Epithelial cell of proximal tubule (primary cell): ENCODE results near the gene RAB2B. TPM values are rescaled to one million over a fixed set of nuclear protein-coding genes. Genes with fewer than 3 reads are reported as not detected.
A peak's percentile ranks its signal among the peaks of the same experiment; 100 is the strongest.

Experiments
- DNase-seq: peaks from one replicate; pipeline ENCODE4 v3.0.0-alpha.2; 2011; ENCODE audit warnings: low read depth
- H3K4me3 ChIP-seq: 2 replicates; pipeline ENCODE4 v1.5.1; 2011; ENCODE audit warnings: low read depth, mild to moderate bottlenecking, low read length
- total RNA-seq: library from RNA; depleted of rRNA; stranded (reverse); fragments of >200 nt; gene quantifications from 2 replicates; pipeline ENCODE4 v1.2.3, GENCODE V29; 2015
- TF ChIP-seq, protein P1 (sequence below): conservative IDR thresholded peaks from 2 replicates; pipeline ENCODE4 v1.5.1; 2012; ENCODE audit warnings: low read depth, mild to moderate bottlenecking, low read length

The RAB2B gene
- total RNA-seq, 1 donor from 2014 or later = 11.7 TPM

DNA sequence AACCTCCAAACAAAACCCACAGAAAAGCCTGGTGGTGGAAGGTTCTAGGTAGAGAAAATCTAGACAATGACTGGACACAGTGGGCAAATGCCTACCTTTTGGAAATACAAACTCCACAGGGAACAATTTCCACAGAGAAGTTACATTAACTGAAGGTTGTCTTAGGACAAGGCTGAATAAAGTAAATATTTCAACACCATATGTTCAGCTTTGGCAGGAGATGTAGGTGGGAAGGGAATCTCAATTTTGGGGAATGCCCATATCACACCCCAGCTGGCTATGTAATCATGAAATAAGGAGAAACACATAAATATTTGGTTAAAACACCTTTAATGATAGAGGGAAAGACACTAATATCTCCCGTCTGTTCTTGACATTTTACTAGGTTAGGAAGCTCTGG is 44.0 kb upstream of the RAB2B start:
- DNase-seq = no peak
- TF ChIP-seq, protein P1, sequence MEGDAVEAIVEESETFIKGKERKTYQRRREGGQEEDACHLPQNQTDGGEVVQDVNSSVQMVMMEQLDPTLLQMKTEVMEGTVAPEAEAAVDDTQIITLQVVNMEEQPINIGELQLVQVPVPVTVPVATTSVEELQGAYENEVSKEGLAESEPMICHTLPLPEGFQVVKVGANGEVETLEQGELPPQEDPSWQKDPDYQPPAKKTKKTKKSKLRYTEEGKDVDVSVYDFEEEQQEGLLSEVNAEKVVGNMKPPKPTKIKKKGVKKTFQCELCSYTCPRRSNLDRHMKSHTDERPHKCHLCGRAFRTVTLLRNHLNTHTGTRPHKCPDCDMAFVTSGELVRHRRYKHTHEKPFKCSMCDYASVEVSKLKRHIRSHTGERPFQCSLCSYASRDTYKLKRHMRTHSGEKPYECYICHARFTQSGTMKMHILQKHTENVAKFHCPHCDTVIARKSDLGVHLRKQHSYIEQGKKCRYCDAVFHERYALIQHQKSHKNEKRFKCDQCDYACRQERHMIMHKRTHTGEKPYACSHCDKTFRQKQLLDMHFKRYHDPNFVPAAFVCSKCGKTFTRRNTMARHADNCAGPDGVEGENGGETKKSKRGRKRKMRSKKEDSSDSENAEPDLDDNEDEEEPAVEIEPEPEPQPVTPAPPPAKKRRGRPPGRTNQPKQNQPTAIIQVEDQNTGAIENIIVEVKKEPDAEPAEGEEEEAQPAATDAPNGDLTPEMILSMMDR = no peak
- no peak overlapping the region for H3K4me3 ChIP-seq

DNA sequence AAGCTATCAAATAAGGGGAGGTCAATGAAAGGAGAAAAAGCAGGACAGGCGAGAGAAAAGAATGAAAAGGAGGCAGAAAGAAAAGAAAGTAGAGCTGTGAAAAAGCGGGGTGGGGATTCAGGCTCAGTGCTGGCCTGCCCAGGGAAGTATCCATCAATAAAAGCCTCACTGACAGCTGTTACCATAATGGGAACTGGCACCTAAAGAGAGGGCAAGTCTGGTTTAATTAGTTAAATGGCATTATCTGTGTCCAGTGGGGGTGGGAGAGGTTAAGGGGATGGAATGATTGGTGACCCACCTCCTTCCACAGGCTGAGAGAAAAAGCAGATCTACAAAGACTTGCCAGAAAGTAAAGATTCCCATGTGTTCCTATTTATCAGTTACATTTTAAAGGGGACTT is 42.0 kb upstream of the RAB2B start:
- TF ChIP-seq, protein P1 = no peak
- no peak overlapping the region for H3K4me3 ChIP-seq
- no peak for DNase-seq

DNA sequence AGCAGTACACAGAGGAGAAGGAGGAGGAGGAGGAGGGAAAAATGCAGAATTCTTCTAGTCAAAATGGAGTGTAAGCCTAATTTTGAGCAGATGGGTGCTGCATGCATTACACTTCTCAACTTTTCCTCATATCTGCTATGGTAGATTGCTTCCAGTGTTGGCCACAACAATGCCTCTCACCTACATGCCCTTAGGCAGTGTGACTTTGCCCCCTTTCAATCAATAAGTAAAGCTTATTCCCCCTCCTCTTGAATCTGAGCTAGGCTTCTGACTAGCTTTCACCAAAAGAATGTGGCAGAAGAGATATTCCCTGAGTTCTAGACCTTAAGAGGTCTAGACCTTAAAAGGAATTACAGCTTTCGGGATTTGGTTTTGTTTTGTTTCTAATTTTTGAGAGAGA is 37.6 kb upstream of the RAB2B start:
- TF ChIP-seq, protein P1 = no peak
- DNase-seq = no peak
- no peak overlapping the region for H3K4me3 ChIP-seq

DNA sequence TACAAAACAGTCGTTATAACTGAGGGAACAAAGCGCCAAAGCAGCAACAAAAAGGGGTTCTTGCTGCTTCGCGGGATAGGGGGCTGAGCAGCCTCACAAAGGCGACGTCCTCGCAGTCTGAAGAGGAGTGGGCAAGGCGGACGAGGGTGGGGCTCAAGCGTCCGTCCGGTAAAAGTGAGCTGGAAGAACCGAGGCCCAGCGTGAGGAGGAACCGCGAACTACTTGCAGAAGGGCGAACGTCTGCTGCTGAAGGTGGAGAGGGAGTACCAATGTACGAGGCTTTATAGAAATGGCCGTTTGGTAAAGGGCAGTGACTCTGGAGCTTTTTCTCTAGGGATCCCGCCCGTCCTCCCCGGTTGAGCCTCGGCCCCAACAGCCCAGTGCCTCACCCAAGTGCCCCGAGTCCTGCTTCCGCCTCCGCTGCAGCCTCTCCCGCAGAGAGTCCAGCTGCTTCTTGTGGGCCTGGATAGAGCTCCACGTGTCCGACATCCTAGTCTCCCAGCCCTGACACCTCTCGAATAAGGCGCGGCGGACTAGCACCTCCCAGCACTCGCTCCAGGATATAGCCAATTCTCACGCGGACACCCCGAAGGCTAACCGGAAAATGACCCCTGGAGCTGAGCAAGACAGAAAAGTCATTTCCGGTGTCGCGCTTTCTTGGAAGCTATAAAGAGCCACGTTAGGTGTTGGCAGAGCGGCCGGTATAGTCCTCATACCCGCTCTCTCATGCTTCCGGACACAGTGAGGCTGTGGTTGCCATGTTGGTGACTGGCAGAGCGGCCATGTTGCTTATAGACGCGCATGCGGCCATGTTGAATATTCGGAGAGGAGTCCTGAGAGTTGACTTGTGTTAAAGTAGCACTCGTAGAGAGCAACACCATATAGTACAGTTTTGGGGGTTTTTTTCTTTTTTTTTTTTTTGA is 34.2 kb upstream of the RAB2B start, which contains the start of gene METTL3:
Gene METTL3, minus strand, starts transcription at position 606 of the 923 bp plus-strand sequence. Its CDS starts 117 bp downstream, at position 489.
- TF ChIP-seq, protein P1 = no peak
- peak; percentile 94 for DNase-seq
- peak within 1 kb of the TSS; percentile 98 for H3K4me3 ChIP-seq

DNA sequence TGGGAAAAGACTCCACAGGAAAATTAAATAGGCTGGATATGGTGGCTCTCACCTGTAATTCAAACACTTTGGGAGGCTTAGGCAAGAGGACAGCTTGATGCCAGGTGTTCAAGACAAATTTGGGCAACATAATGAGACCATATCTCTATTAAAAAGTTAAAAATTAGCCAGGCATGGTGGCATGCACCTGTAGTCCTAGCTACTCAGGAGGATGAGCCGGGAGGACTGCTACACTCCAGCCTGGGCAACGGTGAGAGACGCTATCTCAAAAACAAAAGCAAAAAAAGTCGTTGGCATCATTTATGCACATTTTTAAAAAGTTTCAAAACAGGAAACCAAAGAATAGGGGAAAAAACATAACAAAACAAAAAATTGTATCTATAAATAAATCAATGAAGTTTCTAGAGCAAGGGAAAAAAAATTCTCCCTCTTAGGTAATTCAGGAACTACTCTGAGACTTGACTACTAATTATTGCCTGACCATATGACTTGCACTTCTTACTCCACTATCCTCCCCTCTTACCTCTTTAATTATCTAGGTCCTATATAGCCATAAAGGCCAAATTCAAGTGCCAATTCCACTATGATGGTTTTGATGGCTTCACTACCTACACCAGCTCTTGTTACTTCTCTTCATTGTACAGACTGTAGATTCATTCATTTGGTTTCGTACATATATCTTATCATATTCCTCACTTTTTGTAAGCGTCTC is 32.8 kb upstream of the RAB2B start:
- TF ChIP-seq, protein P1 = no peak
- H3K4me3 ChIP-seq = peak overlapping the region; percentile 98
- no peak for DNase-seq

DNA sequence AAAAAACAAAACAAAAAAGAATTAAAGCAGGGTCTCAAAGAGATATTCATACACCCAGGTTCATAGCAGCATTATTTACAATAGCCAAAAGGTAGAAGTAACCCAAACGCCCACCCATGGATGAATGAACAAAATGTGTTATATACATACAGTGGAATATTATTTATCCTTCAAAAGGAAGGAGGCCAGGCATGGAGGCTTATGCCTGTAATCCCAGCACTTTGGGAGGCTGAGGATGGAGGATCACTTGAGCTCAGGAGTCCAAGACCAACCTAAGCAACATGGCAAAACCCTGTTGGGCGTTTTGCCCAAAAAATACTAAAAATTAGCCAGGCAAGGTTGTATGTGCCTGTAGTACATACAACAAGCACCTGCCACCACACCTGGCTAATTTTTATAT is 29.8 kb upstream of the RAB2B start:
- no peak overlapping the region for H3K4me3 ChIP-seq
- DNase-seq = no peak
- TF ChIP-seq, protein P1 = no peak
